NCI-H1092 (cell line): ENCODE measurements around the gene SF1.

ENCODE experiments used
- DNase-seq: peaks from one replicate; lab custom pipeline; 2025; lab: John Stamatoyannopoulos, UW

The SF1 gene

DNA sequence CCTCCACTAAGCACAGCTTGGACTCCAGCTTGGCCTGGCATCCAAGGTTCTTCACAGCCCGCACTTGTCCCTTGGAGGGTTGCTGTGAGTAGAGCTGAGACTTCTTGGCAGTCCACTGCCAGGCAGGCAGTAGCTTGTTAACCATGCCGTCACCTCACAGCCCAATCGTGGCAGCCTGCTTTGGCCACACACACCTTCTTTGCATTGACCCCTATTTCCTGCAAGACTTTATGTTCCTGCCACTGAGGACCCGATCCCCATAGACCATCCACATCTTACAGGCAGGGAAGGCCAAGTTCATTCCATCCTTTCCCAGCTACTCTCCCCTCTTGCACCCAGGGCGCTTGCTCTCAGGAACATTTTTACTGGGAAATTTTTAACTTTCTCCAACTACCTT, 16.1 kb downstream of the SF1 start:
- DNase-seq = no peak

DNA sequence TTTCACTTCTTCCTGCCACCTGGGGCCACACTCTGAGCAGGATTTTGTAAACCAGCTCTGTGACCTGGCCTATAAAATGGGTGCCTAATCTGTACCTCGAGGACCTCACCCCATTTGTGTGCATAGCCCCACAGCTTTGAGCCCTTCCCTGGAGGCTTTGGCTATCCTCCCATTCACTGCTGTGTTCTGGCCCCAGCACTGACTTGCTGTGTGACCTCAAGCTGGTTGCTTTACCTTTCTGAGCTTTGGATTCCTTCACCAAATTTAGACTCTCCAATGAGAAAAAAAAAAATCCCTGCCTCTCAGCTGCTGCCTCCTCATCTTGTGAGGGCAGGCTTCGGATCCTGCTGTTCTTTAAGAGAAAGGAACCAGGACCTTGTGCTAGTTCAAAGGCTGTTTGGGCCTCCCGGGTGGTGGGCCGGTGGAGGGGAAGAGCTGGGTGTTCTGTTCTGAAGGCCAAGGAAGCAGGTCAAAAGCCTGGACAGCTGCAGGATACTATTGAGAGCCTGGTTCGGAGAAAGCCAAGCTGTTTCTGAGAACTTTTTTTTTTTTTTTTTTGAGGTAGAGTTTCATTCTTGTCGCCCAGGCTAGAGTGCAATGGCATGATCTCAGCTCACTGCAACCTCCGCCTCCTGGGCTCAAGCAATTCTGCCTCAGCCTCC, 17.5 kb downstream of the SF1 start:
- no peak for DNase-seq

DNA sequence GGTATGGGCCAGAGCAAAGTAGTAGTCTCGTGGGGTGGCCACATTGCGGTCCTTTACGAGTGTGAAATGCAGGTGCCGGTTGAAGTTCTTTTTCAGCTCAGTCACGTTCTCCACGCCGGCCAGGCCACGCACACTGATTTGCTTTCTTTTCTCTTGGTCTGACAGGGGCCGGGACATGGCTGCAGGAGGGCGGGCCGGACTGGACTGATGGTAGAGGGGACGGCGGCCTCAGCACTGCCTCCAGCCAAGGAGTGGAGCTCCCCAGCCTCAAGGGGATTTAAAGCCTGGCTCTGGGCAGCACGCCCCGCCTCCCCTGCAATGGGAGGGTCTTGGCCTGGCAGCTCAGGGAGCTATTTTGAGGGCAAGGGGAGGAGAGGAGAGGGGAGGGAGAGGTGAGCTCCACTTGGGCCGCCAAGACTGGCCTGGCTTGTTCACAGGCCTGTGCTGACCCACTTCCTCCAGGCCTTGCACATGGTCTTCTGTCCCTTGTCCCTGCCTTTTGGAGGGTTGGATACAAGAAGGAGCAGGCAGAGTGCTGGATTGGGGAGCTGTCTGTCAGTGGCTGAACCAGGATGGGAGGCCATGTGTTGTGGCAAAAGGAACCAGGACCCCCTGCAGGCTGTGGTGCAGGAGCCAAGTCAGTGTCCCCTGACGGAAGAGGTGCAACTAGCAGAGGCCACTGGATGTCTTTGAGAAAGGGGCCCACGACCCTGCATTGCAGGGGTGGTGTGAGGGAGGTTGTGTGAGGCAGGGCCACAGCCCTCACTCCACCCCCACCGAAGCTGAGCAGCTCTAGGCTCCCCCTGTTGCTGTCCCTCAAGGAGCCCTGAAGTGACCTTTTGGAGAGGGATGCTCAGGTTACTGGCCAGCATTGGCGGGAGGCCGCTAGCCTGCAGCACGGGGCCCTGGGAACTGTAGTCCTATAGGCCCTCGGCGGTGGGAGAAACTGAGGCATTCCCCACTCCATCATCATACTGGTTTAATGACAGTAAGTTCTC, 18.3 kb downstream of the SF1 start, which contains the start of gene PYGM:
Gene PYGM, minus strand, starts transcription at position 253 of the 998 bp plus-strand sequence. Its CDS starts 76 bp downstream, at position 177.
- DNase-seq = no peak

DNA sequence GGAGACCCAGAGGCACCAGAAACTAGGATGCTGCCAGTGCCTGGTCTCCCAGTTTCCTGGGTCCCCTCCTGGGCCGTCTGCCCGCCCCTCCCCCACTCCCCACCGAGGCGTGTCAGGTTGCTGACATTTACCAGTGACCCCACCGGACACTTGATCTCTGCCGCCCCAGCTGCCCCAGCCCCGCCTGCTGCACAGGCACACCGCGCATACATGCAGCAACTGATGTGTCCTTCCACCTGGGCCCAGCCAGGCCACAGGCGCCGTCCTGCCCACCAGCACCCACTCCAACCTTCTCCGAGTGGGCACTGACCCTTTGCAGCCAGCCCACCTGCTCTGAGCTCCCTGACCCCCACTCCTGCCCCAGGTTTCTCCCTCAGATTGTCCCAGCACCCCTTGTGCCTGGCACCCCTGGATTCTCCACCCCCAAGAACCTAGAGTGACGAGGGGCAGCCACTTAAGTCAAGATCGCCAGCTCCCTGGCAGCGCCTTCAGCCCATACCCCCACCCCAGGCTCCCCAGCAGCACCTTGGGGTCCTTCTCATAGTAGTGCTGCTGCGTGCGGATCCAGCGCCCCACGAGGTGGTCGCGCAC, 19.1 kb downstream of the SF1 start:
- DNase-seq = no peak

DNA sequence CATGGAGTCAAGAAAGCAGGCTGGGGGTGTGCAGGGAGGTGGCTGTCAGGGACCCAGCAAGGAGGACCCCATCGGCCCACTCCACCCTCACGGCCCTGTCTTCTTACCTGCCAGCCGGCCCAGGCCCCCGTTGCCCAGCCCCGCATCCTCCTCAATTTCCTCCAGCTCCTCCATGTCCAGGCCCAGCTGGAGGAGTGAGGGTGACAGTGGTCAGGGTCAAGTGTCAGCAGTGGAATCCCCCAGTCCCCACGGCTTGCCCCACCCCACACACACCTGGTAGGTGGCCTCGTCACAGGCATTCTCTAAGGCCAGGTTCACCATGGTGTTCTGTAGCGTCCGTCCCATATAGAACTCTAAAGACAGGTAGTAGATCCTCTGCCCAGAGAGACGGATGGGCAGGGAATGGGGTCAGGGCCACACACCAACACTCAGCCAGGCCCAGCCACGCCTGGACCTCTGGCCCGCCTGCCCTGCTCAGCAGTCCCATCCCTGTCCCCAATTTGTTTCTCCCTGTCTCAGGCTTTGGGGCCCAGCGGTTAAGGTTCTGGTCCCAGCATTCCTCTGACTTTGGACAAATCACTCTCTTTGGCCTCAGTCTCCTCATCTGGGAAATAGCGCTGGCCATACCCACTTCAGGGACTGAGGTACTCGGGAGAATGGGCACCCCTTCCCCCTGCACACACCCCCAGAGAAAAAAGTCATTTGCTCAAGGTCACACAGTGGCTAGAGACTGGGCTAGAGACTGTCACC, 19.8 kb downstream of the SF1 start:
- DNase-seq = no peak

DNA sequence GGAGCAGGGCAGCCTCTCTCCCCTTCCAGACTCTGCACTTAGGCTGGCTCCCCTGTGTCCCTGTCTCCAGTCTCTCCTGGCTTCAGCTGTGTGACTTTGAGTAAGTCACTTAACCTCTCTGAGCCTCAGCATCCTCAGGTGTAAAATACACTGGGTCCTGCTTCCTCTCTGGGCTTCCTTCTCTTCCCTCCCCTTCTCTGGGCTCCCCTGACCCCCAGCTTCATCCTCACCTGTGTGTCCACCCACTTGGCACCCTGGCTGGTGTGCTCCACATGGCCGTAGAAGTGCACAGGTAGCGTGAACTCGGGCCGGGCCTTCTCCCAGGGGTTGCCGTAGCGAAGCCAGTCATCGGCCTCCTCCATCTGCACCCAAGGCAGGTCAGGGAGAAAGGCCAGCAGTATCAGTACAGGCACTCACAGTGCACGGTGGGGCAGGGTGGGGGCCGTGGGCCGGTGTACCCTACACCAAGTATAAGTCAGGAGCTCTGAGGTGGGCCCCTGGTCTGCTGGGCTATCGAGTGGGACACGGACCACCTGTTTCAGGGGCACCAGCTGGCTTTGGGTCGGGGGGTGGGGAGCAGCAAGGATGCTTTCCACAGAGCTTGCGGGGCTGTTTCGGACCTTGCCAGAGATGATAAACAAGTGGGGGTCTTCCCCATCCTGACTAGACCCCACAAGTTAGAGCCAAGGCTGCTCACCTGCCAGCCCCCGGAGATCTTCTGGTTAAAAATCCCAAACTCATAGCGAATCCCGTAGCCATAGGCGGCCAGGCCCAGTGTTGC, 20.6 kb downstream of the SF1 start:
- DNase-seq = no peak

DNA sequence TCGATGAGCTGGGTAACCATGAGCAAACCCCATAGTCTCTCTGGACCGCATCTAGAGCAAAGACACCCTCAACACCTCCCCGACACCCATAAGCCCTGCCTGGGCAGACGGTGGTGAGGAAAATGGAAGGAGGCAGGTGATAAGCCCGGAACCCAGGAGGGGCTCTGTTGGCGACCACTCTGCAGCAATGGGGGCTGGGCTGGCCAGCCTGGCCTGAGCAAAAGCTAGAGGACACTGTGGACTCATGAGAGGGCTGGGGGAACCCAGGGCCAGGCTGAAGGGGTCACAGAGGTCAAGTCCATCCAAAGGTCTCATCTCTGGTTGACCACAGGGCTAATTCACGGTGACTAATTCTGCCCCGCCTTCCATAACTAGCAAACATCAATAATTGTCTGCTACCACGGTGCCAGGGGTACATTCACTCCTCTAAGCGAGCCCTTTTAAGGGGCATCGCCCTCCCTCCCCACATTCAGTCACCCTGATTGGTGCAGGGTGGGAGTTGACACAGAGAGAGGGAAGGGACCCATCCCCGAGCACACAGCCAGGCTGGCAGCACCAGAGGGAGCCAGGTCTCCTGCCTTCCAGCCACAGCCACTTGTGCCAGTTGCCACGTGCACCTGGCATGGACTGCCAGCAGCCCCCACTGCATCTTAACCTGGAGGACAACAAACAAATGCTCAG, 22.5 kb downstream of the SF1 start:
- no peak for DNase-seq

DNA sequence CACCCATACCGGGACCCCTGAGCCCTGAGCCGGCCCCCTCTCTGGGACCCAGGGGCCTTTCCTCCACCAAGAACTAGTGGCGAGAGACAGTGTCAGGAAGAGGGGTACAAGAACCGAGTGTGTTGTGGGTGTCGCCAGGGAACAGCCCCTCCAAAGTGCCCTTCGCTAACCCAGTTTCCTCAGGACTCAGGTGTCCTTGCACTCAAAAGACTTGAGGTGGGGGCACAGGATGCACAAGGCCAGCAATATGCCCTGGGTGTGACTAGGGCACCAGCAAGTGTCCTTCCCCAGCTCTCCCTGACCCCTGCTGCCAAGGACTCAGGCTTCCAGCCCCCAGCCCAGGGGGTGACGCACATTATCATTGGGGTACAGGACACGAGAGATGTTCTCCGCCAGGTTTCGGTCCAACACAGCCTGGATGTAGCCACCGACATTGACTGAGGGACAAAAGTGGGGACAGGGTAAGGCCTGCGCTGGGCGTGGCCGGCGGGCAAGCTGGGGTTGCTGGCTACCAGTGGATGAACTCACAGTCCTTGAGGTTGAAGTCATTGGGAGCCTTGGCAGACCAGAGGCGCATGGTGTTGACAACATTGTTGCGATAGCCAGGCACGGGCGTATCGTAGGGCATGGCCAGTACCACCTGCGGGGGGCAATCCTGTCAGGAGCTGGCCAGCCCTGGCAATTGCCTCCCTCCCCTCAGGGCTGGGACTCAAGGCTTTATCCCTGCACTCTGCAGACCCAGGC, 23.3 kb downstream of the SF1 start:
- DNase-seq = no peak

DNA sequence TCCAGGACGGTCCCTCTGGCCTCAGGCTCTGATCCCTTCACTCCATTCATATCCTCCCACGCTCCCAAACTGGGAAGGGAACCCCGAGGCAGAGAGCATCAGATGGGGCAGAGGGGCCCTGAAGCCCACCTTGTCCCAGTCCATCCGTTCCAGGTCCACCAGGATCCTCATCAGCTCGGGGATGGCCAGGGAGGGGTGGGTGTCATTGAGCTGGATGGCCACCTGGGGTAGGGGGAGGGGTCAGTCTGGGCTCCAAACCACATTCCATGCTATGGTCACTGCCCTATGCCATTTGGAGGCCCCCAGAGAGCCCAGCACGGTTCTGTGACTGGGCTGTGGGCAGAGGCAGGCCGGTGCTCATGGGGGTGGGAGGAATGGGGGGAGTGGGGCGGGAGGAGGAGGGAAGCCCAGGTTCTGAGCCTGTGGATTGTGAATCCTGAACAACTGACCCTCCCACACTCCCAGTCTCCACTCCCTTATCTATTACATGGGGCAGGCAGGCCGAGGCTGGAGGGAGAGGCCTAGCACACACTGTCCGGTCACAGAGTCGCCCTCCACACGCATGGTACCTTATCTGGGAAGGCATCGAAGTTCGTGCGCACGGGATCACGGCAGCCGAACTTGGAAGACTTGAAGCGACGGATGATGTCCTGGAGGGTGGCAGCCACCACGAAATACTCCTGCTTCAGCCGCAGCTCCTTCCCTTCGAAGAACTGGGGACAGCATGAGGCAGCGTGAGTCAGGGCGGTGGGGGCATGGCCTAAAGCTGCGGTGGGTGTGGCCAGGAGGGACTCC, 24.0 kb downstream of the SF1 start:
- no peak for DNase-seq

DNA sequence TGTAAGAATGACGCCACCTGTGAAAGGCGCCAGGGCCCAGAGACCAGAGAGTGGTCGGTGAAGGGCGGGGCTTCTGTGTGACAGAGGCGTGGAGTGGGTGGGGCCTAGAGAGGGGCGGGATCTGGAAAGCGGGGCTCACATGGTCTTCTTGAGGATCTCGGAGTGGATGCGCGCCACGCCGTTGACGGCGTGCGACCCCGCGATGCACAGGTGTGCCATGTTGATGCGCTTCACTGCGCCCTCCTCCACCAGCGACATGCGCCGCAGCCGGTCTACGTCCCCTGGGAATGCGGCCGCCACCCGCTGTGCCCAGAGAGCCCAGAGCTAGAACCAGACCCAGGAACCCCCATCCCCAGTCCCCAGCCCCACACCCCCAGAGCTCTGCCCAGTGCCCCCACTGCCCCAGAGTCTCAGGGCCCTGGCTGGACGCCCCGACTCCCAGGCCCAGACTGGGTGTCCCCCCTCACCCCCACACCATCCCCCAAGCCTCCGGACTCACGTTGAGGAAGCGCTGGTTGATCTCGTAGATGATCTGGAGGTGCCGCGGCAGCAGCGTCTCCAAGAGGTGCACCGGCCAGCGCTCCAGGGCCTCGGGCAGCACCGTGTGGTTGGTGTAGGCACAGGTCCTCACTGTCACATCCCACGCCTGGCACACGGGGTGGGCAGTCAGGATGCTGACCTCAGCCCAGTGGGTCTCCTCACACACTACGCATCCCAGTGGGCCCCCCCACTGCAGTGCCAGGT, 24.8 kb downstream of the SF1 start:
- no peak for DNase-seq

DNA sequence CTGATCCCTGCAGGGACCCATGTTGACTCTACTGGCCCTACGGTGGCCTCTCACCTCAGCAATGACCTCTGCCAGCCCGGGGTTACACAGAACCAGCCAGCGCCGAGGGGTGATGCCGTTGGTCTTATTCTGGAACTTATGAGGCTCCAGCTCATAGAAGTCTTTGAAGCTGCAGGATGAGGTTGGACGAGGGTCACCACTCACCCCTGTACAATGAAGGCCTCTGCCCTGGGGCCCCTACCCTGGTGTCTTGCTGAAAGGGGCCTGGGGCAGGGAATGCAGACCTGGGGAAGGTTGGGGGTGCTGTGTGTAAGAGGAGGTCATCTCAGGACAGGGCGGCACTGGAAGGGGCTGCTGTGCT, 25.3 kb downstream of the SF1 start:
- no peak for DNase-seq

DNA sequence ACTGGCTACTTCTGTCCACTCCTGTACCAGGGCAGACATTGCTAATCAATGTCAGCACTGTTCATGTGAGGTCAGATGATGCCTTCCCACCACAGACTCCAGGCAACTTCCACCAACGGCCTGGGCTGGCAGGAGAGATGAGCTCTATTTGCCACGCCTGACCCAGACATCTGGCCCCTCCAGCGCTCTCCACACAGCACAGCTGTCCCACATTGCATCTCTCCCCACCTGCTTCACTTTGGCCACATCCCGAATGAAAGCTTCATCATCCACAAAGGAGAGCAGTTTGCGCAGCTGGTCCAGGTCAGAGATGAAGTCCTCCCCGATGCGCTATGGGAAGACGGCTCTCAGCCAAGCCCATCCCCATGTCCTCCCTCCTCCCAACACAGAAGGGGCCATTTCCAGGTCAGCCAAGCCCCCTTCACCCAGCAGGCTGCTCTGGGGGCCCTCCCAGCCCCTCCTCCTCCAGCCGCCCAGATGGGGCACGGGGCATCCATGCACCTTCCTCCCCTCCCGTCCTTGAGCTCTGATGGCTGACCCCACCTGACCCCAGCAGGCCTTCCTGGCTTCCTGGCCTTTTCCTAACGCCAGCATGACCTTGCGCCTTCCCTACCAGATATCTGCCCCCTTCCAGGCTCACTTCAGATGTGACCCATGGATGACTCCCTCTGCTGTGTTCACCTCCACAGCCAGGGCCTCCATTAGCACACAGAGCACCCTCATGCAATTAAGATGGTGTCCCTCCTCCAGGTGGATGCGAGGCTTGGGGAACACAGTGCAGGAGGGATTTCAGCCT, 26.0 kb downstream of the SF1 start:
- no peak for DNase-seq

DNA sequence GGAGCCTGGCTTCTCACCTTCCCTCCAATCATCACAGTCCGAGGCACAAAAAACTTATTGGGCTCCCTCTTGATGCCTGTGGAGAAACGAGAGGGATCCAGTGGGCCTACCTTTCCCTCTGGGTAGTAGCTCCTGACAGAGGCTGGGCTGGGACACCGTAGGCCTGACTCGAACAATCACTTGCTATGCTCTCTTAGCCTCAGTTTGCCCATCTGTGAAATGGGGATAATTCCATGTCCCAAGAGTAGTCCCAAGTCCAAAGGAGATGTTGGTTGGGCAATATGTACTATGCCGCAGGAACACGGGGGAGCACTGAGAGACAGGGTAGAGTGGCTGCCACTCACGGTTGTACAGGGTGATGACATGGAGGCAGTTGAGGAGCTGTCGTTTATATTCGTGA, 26.8 kb downstream of the SF1 start:
- no peak for DNase-seq

DNA sequence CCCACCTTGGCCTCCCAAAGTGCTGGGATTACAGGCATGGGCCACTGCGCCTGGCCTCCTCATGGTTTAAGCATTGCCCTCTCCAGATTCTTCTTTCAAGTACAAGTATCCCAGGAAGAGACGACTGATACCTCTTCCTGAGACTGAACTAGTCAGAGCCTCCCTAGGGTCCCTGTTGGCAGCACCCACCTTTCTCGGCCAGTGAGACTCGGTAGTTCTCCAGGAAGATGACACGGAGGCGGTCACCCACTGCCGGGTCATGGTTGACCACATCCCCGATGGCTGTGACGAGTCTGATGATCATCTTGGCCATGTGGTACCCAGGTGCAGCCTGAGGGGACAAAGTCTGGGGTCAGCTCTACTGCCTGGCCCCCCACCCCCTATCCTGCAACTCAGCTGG, 27.2 kb downstream of the SF1 start:
- no peak for DNase-seq

DNA sequence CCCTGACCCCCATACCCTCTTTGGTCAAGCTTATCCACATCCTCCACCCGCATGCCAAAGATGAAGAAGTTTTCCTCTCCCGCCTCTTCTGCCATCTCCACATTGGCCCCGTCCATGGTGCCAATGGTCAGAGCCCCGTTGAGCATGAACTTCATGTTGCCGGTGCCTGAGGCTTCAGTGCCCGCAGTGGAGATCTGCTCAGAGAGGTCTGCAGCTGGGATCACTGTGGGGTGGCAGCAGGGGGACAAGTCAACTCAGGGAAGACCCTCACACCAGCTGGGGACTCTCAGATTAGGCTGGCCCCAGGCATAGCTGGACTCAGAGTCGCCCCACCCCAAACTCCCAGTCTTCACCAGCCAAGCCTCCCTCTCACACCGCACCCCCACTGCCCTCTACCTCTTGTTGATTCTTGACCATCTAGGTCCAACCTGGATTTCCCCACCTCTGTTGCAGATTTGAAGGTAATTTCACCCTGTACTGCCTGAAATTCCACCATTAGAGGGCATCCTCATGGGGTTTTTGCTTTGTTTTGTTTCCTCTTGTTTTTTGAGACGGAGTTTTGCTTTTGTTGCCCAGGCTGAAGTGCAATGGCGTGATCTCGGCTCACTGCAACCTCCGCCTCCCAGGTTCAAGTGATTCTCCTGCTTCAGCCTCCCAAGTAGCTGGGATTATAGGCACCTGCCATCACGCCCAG, 27.8 kb downstream of the SF1 start:
- no peak for DNase-seq

DNA sequence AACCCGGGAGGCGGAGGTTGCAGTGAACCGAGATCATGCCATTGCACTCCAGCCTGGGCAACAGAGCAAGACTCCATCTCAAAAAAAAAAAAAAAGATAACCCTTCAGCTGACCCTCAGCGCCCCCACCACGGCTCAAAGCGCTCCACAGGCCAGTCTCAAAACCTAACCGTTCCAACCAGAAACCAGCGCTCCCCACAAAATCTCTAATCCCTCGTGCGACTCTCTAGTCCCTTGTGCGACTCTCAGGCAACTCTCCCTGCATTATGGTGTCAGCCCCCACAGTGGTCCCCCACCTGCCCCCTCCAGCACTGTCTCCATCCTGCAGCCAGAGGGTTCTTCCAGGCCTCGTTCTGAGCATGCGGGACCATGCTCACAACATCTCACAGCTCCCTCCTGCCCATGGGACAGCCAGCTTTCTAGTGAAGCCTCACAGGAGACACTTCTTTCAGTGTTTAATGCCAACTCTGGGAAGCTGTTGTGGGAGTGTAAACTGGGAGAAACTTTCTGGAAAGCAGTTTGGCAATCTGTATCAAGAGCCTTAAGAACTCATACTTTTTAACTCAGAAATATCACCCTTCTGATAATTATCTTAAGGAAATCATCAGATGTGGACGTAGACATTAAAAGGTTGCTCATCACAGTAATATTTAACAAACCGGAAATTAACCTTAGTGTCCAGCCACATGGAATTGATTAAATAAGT, 30.2 kb downstream of the SF1 start:
- DNase-seq = no peak
